RWPE1 (cell line): ENCODE results near the gene ARMH2.
"Not testable (repeated sequence)": the region's sequence is repeated elsewhere in the genome, so short reads cannot be mapped to it uniquely, and the experiment has no call there.

Experiments
- CTCF ChIA-PET: fragments of 350-600 bp; sonication (Branson Sonifier 250); formaldehyde crosslinking; extraction: SDS; loops from one replicate; lab custom pipeline; 2021; lab: Yijun Ruan, JAX
- POLR2A ChIA-PET: fragments of 400-600 bp; formaldehyde crosslinking; extraction: SDS; loops from one replicate; lab custom pipeline; 2020; ENCODE audit warnings: antibody characterized with exemption; ENCODE audit not compliant: low non-redundant PET; lab: Yijun Ruan, JAX
- DNase-seq: peaks from one replicate; pipeline ENCODE4 v3.0.0; 2012; ENCODE audit warnings: low spot score
- H3K27ac ChIP-seq: fragments of 450-650 bp; 2 replicates; pipeline ENCODE4 v1.5.1; 2017
- CTCF ChIP-seq: fragments of 450-650 bp; conservative IDR thresholded peaks from 2 replicates; pipeline ENCODE4 v1.5.1; 2017; ENCODE audit warnings: low read depth, mild to moderate bottlenecking

Gene ARMH2

DNA sequence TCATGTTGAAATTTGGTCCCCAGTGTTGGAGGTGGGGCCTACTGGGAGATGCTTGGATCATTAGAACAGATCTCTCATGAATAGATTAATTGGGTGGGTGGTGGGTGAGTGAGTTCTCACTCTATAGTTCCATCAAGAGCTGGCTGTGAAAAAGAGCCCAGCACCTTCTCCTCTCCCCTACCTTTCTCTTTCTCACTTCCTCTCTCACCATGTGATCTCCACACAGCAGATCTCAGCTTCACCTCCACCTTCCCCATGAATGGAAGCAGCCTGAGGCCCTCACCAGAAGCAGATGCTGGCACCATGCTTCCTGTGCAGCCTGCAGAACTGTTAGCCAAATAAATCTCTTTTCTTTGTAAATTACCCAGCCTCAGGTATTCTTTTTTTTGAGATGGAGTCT is 36.9 kb downstream of the ARMH2 start:
- POLR2A ChIA-PET, result interaction anchor here (0.5 kb wide), 1 partner anchor 40 kb away, joined by 3 read pairs; no protein-coding TSS in a partner anchor
- H3K27ac ChIP-seq, result no peak overlapping the region
- TF ChIP-seq CTCF, result no peak
- no peak for DNase-seq
- CTCF ChIA-PET, result no interaction called here

DNA sequence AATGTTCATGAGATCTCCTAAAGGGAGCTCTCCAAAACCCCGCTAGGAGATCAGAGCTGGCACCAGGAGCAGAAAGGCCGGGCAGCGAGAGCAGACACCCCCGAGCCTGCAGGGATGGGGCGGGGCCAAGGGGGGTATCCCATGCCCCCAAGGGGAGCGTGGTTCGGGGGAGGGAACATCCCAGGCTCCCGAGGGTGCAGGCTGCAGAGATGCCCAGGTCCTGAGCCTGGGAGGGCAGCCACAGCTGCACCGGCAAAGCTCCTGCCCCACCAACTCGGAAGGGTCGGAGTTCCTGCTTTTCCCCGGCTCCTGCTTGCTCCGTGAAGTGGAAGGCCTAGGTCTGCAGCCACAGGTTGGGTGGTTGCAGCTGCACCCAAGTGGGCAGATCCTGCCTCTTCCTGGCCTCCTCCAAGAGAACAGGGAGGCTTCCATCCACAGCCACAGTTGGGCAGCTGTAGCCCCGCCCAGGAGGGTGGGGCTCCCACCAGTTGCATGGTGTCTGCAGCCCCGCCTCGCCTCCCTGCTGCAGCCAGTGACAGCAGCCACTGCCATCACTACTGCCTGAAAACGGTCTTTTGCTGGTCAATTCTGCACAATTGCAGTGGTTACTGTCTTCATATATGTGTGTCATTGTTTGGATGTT is 37.4 kb downstream of the ARMH2 start:
- CTCF ChIA-PET, result no interaction called here
- no peak for TF ChIP-seq CTCF
- POLR2A ChIA-PET, result no interaction called here
- H3K27ac ChIP-seq, result no peak overlapping the region
- DNase-seq, result no peak

- ChIA-PET POLR2A (interaction anchor here (0.5 kb wide), 2 partner anchors 25 to 35 kb away, joined by 3 to 4 read pairs; no protein-coding TSS in a partner anchor), CTCF (no interaction called here)
- TF ChIP-seq CTCF, result no peak
- H3K27ac ChIP-seq, result no peak overlapping the region
- no peak for DNase-seq
Measured at GRCh38 chr6:24760210-24760609, 38.5 kb downstream of the ARMH2 start.

GRCh38 chr6:24759718-24760117 is 39.0 kb downstream of the ARMH2 start:
- POLR2A ChIA-PET, result interaction anchor here (0.5 kb wide), 1 partner anchor 35 kb away, joined by 4 read pairs; no protein-coding TSS in a partner anchor
- CTCF ChIA-PET, result no interaction called here
- TF ChIP-seq CTCF, result no peak

GRCh38 chr6:24757611-24758010 is 41.1 kb downstream of the ARMH2 start:
- ChIA-PET CTCF (no interaction called here), POLR2A (no interaction called here)
- DNase-seq, result no peak
- TF ChIP-seq CTCF, result no peak
- no peak overlapping the region for H3K27ac ChIP-seq

More at GRCh38 chr6:24759718-24760117, 39.0 kb downstream of the ARMH2 start:
- no peak overlapping the region for H3K27ac ChIP-seq
- DNase-seq, result no peak

GRCh38 chr6:24755279-24755678 is 43.4 kb downstream of the ARMH2 start:
- no peak for DNase-seq
- ChIA-PET POLR2A (interaction anchor here (1.7 kb wide), 1 partner anchor 33 kb away, joined by 3 read pairs; no protein-coding TSS in a partner anchor), CTCF (no interaction called here)
- no peak overlapping the region for H3K27ac ChIP-seq
- TF ChIP-seq CTCF, result no peak

- DNase-seq, CTCF ChIA-PET, H3K27ac ChIP-seq: not testable (repeated sequence)
- POLR2A ChIA-PET, result interaction anchor here (1.7 kb wide), 1 partner anchor 33 kb away, joined by 3 read pairs; no protein-coding TSS in a partner anchor
Measured at GRCh38 chr6:24754378-24754777, 44.3 kb downstream of the ARMH2 start.
